ENCODE data around the gene DPH6.

Gene DPH6

DNA sequence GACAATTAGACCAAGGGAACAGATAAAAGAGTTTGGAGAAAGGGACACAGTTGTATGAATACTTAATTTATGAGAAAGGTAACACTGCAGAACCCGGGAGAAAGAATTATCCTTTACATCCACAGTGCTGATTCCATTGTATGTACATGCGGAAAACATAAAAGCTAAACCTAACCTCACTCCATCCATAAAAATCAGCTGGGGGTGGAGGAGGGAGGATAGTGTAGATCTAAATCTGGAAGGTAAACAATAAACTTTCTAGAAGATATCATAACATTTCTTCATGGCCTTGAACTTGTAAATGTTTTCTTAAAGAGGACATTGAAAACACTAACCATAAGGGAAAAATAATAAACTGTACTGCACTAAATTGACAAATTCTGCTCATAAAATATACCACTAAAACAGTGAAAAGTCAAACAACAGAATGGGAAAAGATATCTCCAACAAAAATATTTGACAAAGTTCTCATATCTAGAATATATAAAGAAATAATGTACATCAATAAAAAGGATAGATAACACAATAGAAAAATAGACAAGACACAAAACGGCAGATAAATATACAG, 220.5 kb downstream of the DPH6 start:
- DNase-seq: no peak

DNA sequence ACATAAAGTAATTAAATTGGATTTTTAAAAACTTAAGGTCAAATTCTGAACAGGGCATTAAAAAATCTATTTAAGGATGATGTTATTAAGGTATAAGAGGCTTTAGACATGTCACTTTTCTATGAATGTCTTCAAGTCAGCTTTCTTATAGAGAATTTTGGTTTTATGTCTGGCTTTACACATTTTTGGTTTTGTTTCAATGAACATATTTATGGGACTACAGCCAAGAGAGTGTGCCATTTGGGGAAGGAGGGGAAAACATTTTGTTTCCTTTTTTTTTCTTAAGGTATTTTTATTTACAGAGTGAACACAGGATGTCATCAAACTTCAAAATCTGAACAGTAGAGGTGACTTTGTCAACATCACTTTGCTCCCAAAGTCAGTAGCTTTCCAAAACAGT, 222.8 kb downstream of the DPH6 start:
- DNase-seq: no peak

DNA sequence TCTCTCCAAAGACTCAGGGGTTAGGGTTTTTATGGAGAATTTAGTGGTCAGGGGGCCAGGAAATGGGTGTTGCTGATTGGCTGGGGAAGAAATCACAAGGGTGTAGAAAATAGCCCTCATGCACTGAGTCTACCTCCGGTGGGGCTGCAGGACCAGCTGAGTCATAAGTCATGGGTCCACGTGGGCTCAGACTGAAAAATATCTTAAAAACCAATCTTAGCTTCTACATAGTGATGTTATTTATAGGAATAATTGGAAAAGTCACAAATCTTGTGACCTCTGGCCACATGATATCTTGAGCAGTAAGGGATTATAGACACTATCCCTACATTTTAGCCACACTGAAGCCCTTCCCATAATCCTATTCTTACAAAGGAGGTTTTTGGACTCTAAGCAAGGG, 224.0 kb downstream of the DPH6 start:
- DNase-seq: no peak

DNA sequence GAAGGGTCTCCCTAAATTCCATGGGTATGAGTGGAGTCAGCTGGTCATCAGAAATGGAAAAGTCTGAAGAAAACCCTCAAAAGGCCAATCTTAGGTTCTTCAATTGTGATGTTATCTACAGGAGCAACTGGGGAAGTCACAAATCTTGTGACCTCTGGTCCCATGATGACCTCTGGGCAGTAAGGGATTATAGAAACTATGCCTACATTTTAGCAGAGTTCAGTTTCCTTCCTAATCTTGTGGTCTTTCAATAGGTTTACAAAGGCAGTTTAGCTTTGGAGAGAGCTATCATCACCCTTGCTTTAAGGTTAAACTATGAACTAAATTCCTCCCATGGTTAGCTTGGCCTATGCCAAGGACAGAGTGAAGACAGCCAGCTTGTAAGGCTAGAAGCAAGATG, 225.1 kb downstream of the DPH6 start:
- DNase-seq: no peak
